ENCODE data around the gene TM4SF4. TPM values are rescaled to one million over a fixed set of nuclear protein-coding genes. Genes with fewer than 3 reads are reported as not detected.

Gene TM4SF4
- total RNA-seq, 1 donor from 2014 or later: not detected

Other genes starting within 250 kb of the TM4SF4 start
- not detected in 2 replicates for gene TM4SF18, start 141.1 kb upstream of the TM4SF4 start, total RNA-seq
- gene TM4SF1, start 97.0 kb upstream of the TM4SF4 start, total RNA-seq: not detected in 2 replicates
- gene WWTR1, start 183.3 kb downstream of the TM4SF4 start, total RNA-seq: 2.6 TPM in 2 replicates